ENCODE results near the gene SDF4.

The SDF4 gene

GRCh38 chr1:1216770-1217620 lies 14.8 kb downstream of the SDF4 start:
- DNase-seq (ENCODE audit: low read depth in 1 of 2, low spot score in 1 of 2), result no peak
- in situ Hi-C loops (cut with HindIII; ENCODE audit: low pct_unique_long_range_greater_than_20kb, low sequenced_read_pairs), result no loop called here
- no peak for TF ChIP-seq JUND (IDR thresholded peaks at IDR 0.05; ENCODE audit: low read depth)

GRCh38 chr1:1215881-1216605 lies 15.8 kb downstream of the SDF4 start:
- DNase-seq (ENCODE audit: low read depth in 1 of 2, low spot score in 1 of 2), result no peak
- in situ Hi-C loops (cut with HindIII; ENCODE audit: low pct_unique_long_range_greater_than_20kb, low sequenced_read_pairs), result no loop called here

GRCh38 chr1:1215080-1215676 lies 16.6 kb downstream of the SDF4 start:
- in situ Hi-C loops (cut with HindIII; ENCODE audit: low pct_unique_long_range_greater_than_20kb, low sequenced_read_pairs), result no loop called here
- no peak for TF ChIP-seq JUND (IDR thresholded peaks at IDR 0.05; ENCODE audit: low read depth)
- no peak for DNase-seq (ENCODE audit: low read depth in 1 of 2, low spot score in 1 of 2)

More at GRCh38 chr1:1215881-1216605, 15.8 kb downstream of the SDF4 start:
- no peak for TF ChIP-seq JUND (IDR thresholded peaks at IDR 0.05; ENCODE audit: low read depth)

GRCh38 chr1:1213345-1214265 lies 18.2 kb downstream of the SDF4 start, which contains the start of gene TNFRSF4:
Gene TNFRSF4, minus strand, starts transcription at chr1:1214153. Its CDS starts 26 bp downstream, at chr1:1214127.
- DNase-seq (ENCODE audit: low read depth in 1 of 2, low spot score in 1 of 2), result no peak
- no peak for TF ChIP-seq JUND (IDR thresholded peaks at IDR 0.05; ENCODE audit: low read depth)
- in situ Hi-C loops (cut with HindIII; ENCODE audit: low pct_unique_long_range_greater_than_20kb, low sequenced_read_pairs), result no loop called here

GRCh38 chr1:1212780-1213344 lies 18.9 kb downstream of the SDF4 start:
- in situ Hi-C loops (cut with HindIII; ENCODE audit: low pct_unique_long_range_greater_than_20kb, low sequenced_read_pairs), result no loop called here
- no peak for DNase-seq (ENCODE audit: low read depth in 1 of 2, low spot score in 1 of 2)
- TF ChIP-seq JUND (IDR thresholded peaks at IDR 0.05; ENCODE audit: low read depth), result no peak

- in situ Hi-C loops (cut with HindIII; ENCODE audit: low pct_unique_long_range_greater_than_20kb, low sequenced_read_pairs), result no loop called here
These were observed 20.0 kb downstream of the SDF4 start for GRCh38 chr1:1211541-1212441.

GRCh38 chr1:1210726-1211540 lies 20.9 kb downstream of the SDF4 start:
- TF ChIP-seq JUND (IDR thresholded peaks at IDR 0.05; ENCODE audit: low read depth), result no peak
- DNase-seq (ENCODE audit: low read depth in 1 of 2, low spot score in 1 of 2), result no peak
- in situ Hi-C loops (cut with HindIII; ENCODE audit: low pct_unique_long_range_greater_than_20kb, low sequenced_read_pairs), result no loop called here

More at GRCh38 chr1:1211541-1212441, 20.0 kb downstream of the SDF4 start:
- no peak for TF ChIP-seq JUND (IDR thresholded peaks at IDR 0.05; ENCODE audit: low read depth)
- DNase-seq (ENCODE audit: low read depth in 1 of 2, low spot score in 1 of 2), result no peak

- in situ Hi-C loops (cut with HindIII; ENCODE audit: low pct_unique_long_range_greater_than_20kb, low sequenced_read_pairs), result no loop called here
- TF ChIP-seq JUND (IDR thresholded peaks at IDR 0.05; ENCODE audit: low read depth), result no peak
- no peak for DNase-seq (ENCODE audit: low read depth in 1 of 2, low spot score in 1 of 2)
These were observed 22.9 kb downstream of the SDF4 start for GRCh38 chr1:1208713-1209433.

- no peak for TF ChIP-seq JUND (IDR thresholded peaks at IDR 0.05; ENCODE audit: low read depth)
- in situ Hi-C loops (cut with HindIII; ENCODE audit: low pct_unique_long_range_greater_than_20kb, low sequenced_read_pairs), result no loop called here
- DNase-seq (ENCODE audit: low read depth in 1 of 2, low spot score in 1 of 2), result no peak
These were observed 24.3 kb downstream of the SDF4 start for GRCh38 chr1:1207571-1207892.
